Measurements from ENCODE around the gene SLCO3A1. TPM values are rescaled to one million over a fixed set of nuclear protein-coding genes. Genes with fewer than 3 reads are reported as not detected.

SLCO3A1 gene
- total and polyA plus RNA-seq, 4 donors = 9.6 to 60.7 (median 34.4) TPM

DNA sequence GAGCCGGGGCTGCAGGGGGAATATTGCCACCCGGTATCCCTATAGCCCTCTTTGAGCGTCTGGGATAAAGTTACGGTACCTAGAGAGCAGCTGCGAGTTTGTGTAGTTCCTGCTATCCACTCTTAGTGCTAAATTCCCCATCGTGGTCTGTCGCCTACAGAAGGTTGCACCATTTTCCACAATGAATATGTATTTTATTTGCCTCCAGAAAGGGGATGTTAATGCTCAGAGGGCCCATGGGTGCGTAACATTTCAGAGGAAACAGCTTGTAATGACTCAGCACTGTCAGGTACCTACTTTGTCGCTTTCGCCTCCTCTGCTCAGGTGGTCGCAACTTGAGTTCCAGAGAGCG is 1.1 kb downstream of the SLCO3A1 start:
- H3K4me1 ChIP-seq (ENCODE audit: control insufficient read depth in 1 of 2, insufficient read depth in 2 of 2, low read length in 2 of 2) = no peaks in the 10 kb centered on the region
- 19 to 24% methylated on average over 12 of the region's 12 CpGs for WGBS, 2 donors
- no peak for ATAC-seq (ENCODE audit: low FRiP score)

DNA sequence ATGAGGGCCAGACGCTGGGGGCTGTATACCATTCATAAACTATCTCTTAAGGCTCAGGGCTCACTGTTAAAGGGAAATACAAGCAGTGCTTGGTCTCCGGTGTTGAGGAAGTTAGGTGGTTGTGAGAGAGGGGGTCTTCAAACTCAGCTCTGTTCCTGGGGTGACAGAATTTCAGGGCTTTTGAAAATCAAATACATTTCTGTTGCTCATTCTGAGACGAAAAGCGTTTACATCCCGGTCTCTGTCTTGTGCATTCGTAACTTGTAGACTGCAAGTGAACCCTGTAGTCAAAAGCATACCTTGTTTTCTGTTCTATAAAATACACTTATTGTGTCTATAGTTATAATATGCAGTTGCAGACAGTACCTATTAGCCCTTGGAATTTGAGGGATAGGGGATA is 1.7 kb downstream of the SLCO3A1 start:
- Histone ChIP-seq H3K27me3 (ENCODE audit: control insufficient read depth in 1 of 2, insufficient read depth in 2 of 2, low read length in 1 of 2) (no peaks in the 10 kb centered on the region), H3K36me3 (ENCODE audit: control insufficient read depth in 1 of 2, insufficient read depth in 2 of 2, low read length in 1 of 2) (no peaks in the 10 kb centered on the region), H3K9me3 (ENCODE audit: control insufficient read depth, low read length) (no peaks in the 10 kb centered on the region), H3K4me1 (ENCODE audit: control insufficient read depth in 1 of 2, insufficient read depth in 2 of 2, low read length in 2 of 2) (no peaks in the 10 kb centered on the region), H3K27ac (ENCODE audit: low read depth in 1 of 2, low read length in 2 of 2) (peak overlapping the region in 1 of 2 donors; percentile 41), H3K4me3 (ENCODE audit: low read length in 2 of 2) (peak overlapping the region; percentile 93 to 96)
- intact Hi-C loops (cut with DNase I) = loop anchor here in 1 of 2 donors (10.0 kb wide), 1 partner anchor 550 kb away; no protein-coding TSS in a partner anchor
- DNase-seq (no peak), ATAC-seq (ENCODE audit: low FRiP score) (no peak)
- WGBS, 2 donors = 37 to 39% methylated on average over 6 of the region's 6 CpGs

More for the DNA sequence above, 1.1 kb downstream of the SLCO3A1 start:
- Histone ChIP-seq H3K4me3 (ENCODE audit: low read length in 2 of 2) (peak overlapping the region; percentile 93 to 96), H3K27ac (ENCODE audit: low read depth in 1 of 2, low read length in 2 of 2) (peak overlapping the region in 1 of 2 donors; percentile 26), H3K9me3 (ENCODE audit: control insufficient read depth, low read length) (no peaks in the 10 kb centered on the region), H3K27me3 (ENCODE audit: control insufficient read depth in 1 of 2, insufficient read depth in 2 of 2, low read length in 1 of 2) (no peaks in the 10 kb centered on the region), H3K36me3 (ENCODE audit: control insufficient read depth in 1 of 2, insufficient read depth in 2 of 2, low read length in 1 of 2) (no peaks in the 10 kb centered on the region)
- DNase-seq = no peak
- intact Hi-C loops (cut with DNase I) = loop anchor here (5.0 to 10.0 kb wide), 6 partner anchors 63 to 550 kb away; no protein-coding TSS in a partner anchor

DNA sequence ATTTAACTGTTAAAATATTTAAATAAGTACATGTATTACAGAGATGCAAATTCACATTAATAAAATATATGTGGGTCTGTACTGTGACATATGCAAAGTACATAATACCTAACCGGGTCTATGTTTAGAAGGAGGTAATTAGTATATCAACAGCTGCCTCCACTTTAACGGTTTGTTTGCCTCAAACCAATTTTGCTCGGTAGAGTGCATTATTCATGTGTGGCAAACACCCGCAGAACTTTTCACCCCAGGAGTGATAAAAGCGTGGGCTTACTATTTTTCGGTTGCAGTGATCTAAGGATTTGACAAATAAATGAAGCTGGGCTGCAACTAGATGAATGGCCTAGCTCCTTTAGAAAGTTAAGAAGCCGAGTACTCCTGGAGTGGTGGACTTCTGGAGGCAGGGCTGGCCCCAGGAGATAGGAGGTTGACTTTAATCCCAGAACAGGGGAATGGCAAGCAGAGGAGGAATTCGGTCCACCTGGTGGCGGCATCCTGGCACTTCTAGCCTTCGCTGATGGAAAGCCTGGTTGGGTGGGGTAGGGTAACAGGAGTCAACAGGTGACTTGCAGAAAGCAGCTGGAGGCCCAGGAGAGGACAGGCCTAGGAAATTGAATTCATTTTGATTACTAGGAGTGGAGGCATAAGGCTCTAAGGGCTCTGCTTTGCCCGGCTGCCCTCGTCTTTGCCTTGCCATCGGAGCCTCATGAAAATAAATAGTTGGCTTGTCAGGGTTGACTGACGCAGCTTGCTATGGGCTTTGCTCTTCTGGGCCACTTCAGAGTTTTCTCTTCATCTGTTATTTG is 2.4 kb downstream of the SLCO3A1 start:
- DNase-seq (no peak), ATAC-seq (ENCODE audit: low FRiP score) (no peak)
- Histone ChIP-seq H3K27ac (ENCODE audit: low read depth in 1 of 2, low read length in 2 of 2) (no peak overlapping the region), H3K4me3 (ENCODE audit: low read length in 2 of 2) (peak overlapping the region in 1 of 2 donors; percentile 96), H3K9me3 (ENCODE audit: control insufficient read depth, low read length) (no peaks in the 10 kb centered on the region), H3K4me1 (ENCODE audit: control insufficient read depth in 1 of 2, insufficient read depth in 2 of 2, low read length in 2 of 2) (no peaks in the 10 kb centered on the region), H3K27me3 (ENCODE audit: control insufficient read depth in 1 of 2, insufficient read depth in 2 of 2, low read length in 1 of 2) (no peaks in the 10 kb centered on the region), H3K36me3 (ENCODE audit: control insufficient read depth in 1 of 2, insufficient read depth in 2 of 2, low read length in 1 of 2) (no peaks in the 10 kb centered on the region)
- intact Hi-C loops (cut with DNase I) = loop anchor here in 1 of 2 donors (10.0 kb wide), 1 partner anchor 551 kb away; no protein-coding TSS in a partner anchor
- 31 to 40% methylated on average over 14 of the region's 14 CpGs for WGBS, 2 donors

GRCh38 chr15:91857224-91857585 is 3.7 kb downstream of the SLCO3A1 start:
- DNase-seq (no peak), ATAC-seq (ENCODE audit: low FRiP score) (no peak)
- H3K4me1 ChIP-seq (ENCODE audit: control insufficient read depth in 1 of 2, insufficient read depth in 2 of 2, low read length in 2 of 2) = no peaks in the 10 kb centered on the region
- H3K4me3 ChIP-seq (ENCODE audit: low read length in 2 of 2) = no peak overlapping the region
- no peaks in the 10 kb centered on the region for H3K27me3 ChIP-seq (ENCODE audit: control insufficient read depth in 1 of 2, insufficient read depth in 2 of 2, low read length in 1 of 2)
- no peaks in the 10 kb centered on the region for H3K9me3 ChIP-seq (ENCODE audit: control insufficient read depth, low read length)
- H3K36me3 ChIP-seq (ENCODE audit: control insufficient read depth in 1 of 2, insufficient read depth in 2 of 2, low read length in 1 of 2) = no peaks in the 10 kb centered on the region
- WGBS, 2 donors = 74 to 79% methylated on average over 3 of the region's 3 CpGs
- H3K27ac ChIP-seq (ENCODE audit: low read depth in 1 of 2, low read length in 2 of 2) = no peak overlapping the region
- intact Hi-C loops (cut with DNase I) = loop anchor here in 1 of 2 donors (10.0 kb wide), 1 partner anchor 552 kb away; no protein-coding TSS in a partner anchor

DNA sequence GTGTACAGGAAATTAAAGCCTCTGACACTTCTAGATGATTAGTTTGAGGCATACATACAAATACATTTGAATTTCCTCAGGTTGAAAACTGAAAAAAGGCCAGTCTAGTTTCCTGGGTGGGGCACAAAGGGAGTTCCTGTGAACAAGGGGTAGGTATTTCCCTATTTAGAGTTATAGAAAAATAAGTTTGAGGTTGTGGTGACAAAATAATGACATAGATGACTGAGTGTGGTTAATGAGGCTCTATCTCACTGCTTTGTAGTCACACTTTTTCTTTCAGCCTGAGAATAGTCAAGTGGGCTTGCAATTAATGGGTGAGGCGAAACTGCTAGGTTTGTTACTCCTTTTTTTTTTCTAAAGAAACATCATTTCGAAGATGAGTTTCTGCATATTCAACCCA is 4.3 kb downstream of the SLCO3A1 start:
- H3K4me1 ChIP-seq (ENCODE audit: control insufficient read depth in 1 of 2, insufficient read depth in 2 of 2, low read length in 2 of 2) = no peaks in the 10 kb centered on the region
- 92 to 94% methylated on average over 2 of the region's 2 CpGs for WGBS, 2 donors
- H3K36me3 ChIP-seq (ENCODE audit: control insufficient read depth in 1 of 2, insufficient read depth in 2 of 2, low read length in 1 of 2) = no peaks in the 10 kb centered on the region
- ATAC-seq (ENCODE audit: low FRiP score) (no peak), DNase-seq (no peak)
- intact Hi-C loops (cut with DNase I) = loop anchor here in 1 of 2 donors (10.0 kb wide), 1 partner anchor 553 kb away; no protein-coding TSS in a partner anchor
- no peaks in the 10 kb centered on the region for H3K27me3 ChIP-seq (ENCODE audit: control insufficient read depth in 1 of 2, insufficient read depth in 2 of 2, low read length in 1 of 2)
- no peak overlapping the region for H3K27ac ChIP-seq (ENCODE audit: low read depth in 1 of 2, low read length in 2 of 2)
- no peaks in the 10 kb centered on the region for H3K9me3 ChIP-seq (ENCODE audit: control insufficient read depth, low read length)
- no peak overlapping the region for H3K4me3 ChIP-seq (ENCODE audit: low read length in 2 of 2)

- intact Hi-C loops (cut with DNase I) = no loop called here
- ATAC-seq (ENCODE audit: low FRiP score) = no peak
- Histone ChIP-seq H3K4me1 (ENCODE audit: control insufficient read depth in 1 of 2, insufficient read depth in 2 of 2, low read length in 2 of 2) (peaks cover 0 to 3% of the 10 kb centered on the region in 2 donors), H3K27me3 (ENCODE audit: control insufficient read depth in 1 of 2, insufficient read depth in 2 of 2, low read length in 1 of 2) (no peaks in the 10 kb centered on the region), H3K27ac (ENCODE audit: low read depth in 1 of 2, low read length in 2 of 2) (no peak overlapping the region), H3K36me3 (ENCODE audit: control insufficient read depth in 1 of 2, insufficient read depth in 2 of 2, low read length in 1 of 2) (no peaks in the 10 kb centered on the region), H3K9me3 (ENCODE audit: control insufficient read depth, low read length) (no peaks in the 10 kb centered on the region), H3K4me3 (ENCODE audit: low read length in 2 of 2) (no peak overlapping the region)
- DNase-seq = no peak
- WGBS, 2 donors = 80 to 85% methylated on average over 7 of the region's 7 CpGs
Observed at GRCh38 chr15:91860498-91860897, 7.0 kb downstream of the SLCO3A1 start.

DNA sequence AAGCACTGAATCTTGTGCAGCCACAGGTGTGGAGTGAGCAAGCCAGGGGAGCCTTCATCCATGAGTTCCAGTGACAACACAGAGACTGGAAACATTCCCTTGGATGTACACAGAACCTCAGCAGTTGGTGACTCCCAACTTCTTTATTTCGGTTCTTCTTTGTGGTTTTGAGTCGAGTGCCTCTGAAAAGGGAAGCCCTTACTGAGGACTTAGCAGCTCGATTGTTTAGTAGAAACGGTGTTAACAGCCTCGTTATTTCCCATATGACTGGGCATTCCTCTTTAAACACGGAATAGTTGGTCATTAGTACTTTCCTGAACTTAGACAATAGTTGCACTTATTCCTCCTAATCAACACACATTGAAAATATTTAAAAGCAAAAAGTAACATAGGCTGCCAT is 7.7 kb downstream of the SLCO3A1 start:
- no peak for ATAC-seq (ENCODE audit: low FRiP score)

DNA sequence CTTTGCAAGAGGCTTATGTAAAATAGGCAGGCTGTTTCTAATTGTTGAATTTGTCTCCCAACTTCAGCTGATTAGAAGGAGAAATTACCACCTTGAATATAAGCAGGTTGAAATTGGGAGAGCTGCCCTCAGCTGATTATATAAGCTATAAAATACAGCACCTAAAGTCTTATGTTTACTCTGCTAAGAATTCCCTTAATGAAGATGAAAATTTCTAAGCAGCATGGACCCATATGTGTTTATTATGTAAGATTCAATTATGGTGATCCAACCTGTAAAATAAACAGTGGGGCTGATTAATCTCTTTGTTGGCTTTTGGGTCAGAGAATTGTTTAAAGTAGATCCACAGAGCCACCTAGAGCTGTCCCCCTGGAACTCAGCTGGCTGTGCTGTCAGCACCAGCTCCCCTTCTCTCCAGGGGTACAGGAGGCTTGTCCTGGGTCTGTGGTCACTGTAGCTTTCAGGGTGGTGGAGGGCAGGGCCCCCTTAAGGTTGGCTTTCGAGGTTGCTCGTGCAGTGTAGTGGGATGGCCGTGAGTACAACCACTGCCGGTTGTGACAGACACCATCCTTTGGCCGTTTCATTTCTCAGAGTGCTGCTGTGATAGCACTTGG is 9.5 kb downstream of the SLCO3A1 start:
- Histone ChIP-seq H3K4me3 (ENCODE audit: low read length in 2 of 2) (no peak overlapping the region), H3K36me3 (ENCODE audit: control insufficient read depth in 1 of 2, insufficient read depth in 2 of 2, low read length in 1 of 2) (no peaks in the 10 kb centered on the region), H3K9me3 (ENCODE audit: control insufficient read depth, low read length) (no peaks in the 10 kb centered on the region), H3K27ac (ENCODE audit: low read depth in 1 of 2, low read length in 2 of 2) (no peak overlapping the region), H3K27me3 (ENCODE audit: control insufficient read depth in 1 of 2, insufficient read depth in 2 of 2, low read length in 1 of 2) (no peaks in the 10 kb centered on the region), H3K4me1 (ENCODE audit: control insufficient read depth in 1 of 2, insufficient read depth in 2 of 2, low read length in 2 of 2) (peaks cover 3 to 5% of the 10 kb centered on the region in 2 donors)
- no peak for DNase-seq
- intact Hi-C loops (cut with DNase I) = no loop called here
- no peak for ATAC-seq (ENCODE audit: low FRiP score)
- 40 to 51% methylated on average over 5 of the region's 5 CpGs for WGBS, 2 donors

More for the DNA sequence above, 7.7 kb downstream of the SLCO3A1 start:
- DNase-seq = no peak
- no peak overlapping the region for H3K27ac ChIP-seq (ENCODE audit: low read depth in 1 of 2, low read length in 2 of 2)
- H3K9me3 ChIP-seq (ENCODE audit: control insufficient read depth, low read length) = no peaks in the 10 kb centered on the region
- no peaks in the 10 kb centered on the region for H3K27me3 ChIP-seq (ENCODE audit: control insufficient read depth in 1 of 2, insufficient read depth in 2 of 2, low read length in 1 of 2)
- peaks cover 3 to 4% of the 10 kb centered on the region in 2 donors for H3K4me1 ChIP-seq (ENCODE audit: control insufficient read depth in 1 of 2, insufficient read depth in 2 of 2, low read length in 2 of 2)
- 89% methylated on average over 6 of the region's 6 CpGs for whole genome bisulfite sequencing, 2 donors
- H3K36me3 ChIP-seq (ENCODE audit: control insufficient read depth in 1 of 2, insufficient read depth in 2 of 2, low read length in 1 of 2) = no peaks in the 10 kb centered on the region
- H3K4me3 ChIP-seq (ENCODE audit: low read length in 2 of 2) = no peak overlapping the region
- intact Hi-C loops (cut with DNase I) = no loop called here

Measured in aorta (tissue), 5 donors.